Measurements from ENCODE around the gene NPR1.
"Not testable (repeated sequence)": the region's sequence is repeated elsewhere in the genome, so short reads cannot be mapped to it uniquely, and the experiment has no call there.

The NPR1 gene

GRCh38 chr1:153711026-153711425 is 32.5 kb downstream of the NPR1 start:
- Histone ChIP-seq H3K9me3 (ENCODE audit: control insufficient read depth in 5 of 5, low read length in 5 of 5) (no peaks in the 10 kb centered on the region), H3K4me1 (ENCODE audit: control insufficient read depth in 5 of 5, insufficient read depth in 5 of 5, low read length in 5 of 5) (peaks cover 0 to 3% (median 0%) of the 10 kb centered on the region in 5 donors), H3K27me3 (ENCODE audit: control insufficient read depth in 5 of 5, insufficient read depth in 4 of 5, low read length in 5 of 5) (no peaks in the 10 kb centered on the region), H3K4me3 (ENCODE audit: low read depth in 1 of 5, low read length in 5 of 5) (no peak overlapping the region), H3K9ac (ENCODE audit: low read length in 5 of 5) (no peak overlapping the region), H3K27ac (ENCODE audit: low read depth, low read length) (no peak overlapping the region), H3K36me3 (ENCODE audit: control insufficient read depth in 5 of 5, insufficient read depth in 5 of 5, low read length in 5 of 5) (no peaks in the 10 kb centered on the region)

- not testable (repeated sequence) for H3K4me3 ChIP-seq (ENCODE audit: low read depth in 1 of 5, low read length in 5 of 5); H3K9ac ChIP-seq (ENCODE audit: low read length in 5 of 5); H3K27me3 ChIP-seq (ENCODE audit: control insufficient read depth in 5 of 5, insufficient read depth in 4 of 5, low read length in 5 of 5)
These were observed 37.7 kb downstream of the NPR1 start for GRCh38 chr1:153716211-153716610.

GRCh38 chr1:153717330-153717729 is 38.8 kb downstream of the NPR1 start:
- Histone ChIP-seq H3K9me3 (ENCODE audit: control insufficient read depth in 5 of 5, low read length in 5 of 5) (no peaks in the 10 kb centered on the region), H3K27ac (ENCODE audit: low read depth, low read length) (no peak overlapping the region), H3K27me3 (ENCODE audit: control insufficient read depth in 5 of 5, insufficient read depth in 4 of 5, low read length in 5 of 5) (no peaks in the 10 kb centered on the region)

More at GRCh38 chr1:153716211-153716610, 37.7 kb downstream of the NPR1 start:
- not testable (repeated sequence) for H3K4me1 ChIP-seq (ENCODE audit: control insufficient read depth in 5 of 5, insufficient read depth in 5 of 5, low read length in 5 of 5); H3K9me3 ChIP-seq (ENCODE audit: control insufficient read depth in 5 of 5, low read length in 5 of 5); H3K36me3 ChIP-seq (ENCODE audit: control insufficient read depth in 5 of 5, insufficient read depth in 5 of 5, low read length in 5 of 5); H3K27ac ChIP-seq (ENCODE audit: low read depth, low read length)

DNA sequence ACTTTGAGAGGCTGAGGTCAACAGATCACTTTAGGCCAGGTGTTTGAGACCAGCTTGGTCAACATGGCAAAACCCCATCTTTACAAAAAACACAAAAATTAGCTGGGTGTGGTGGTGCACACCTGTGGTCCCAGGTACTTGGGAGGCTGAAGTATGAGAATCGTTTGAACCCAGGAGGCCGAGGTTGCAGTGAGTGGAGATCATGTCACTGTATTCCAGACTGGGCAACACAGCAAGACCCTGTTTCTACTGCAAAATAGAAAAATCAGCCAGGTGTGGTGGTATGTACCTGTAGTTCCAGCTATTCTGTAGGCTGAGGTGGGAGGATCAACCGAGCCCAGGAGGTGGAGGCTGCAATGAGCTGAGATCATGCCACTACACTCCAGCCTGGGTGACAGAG is 45.2 kb downstream of the NPR1 start:
- Histone ChIP-seq H3K9ac (ENCODE audit: low read length in 5 of 5) (no peak overlapping the region), H3K9me3 (ENCODE audit: control insufficient read depth in 5 of 5, low read length in 5 of 5) (no peaks in the 10 kb centered on the region), H3K36me3 (ENCODE audit: control insufficient read depth in 5 of 5, insufficient read depth in 5 of 5, low read length in 5 of 5) (no peaks in the 10 kb centered on the region), H3K4me3 (ENCODE audit: low read depth in 1 of 5, low read length in 5 of 5) (no peak overlapping the region), H3K27me3 (ENCODE audit: control insufficient read depth in 5 of 5, insufficient read depth in 4 of 5, low read length in 5 of 5) (no peaks in the 10 kb centered on the region), H3K27ac (ENCODE audit: low read depth, low read length) (no peak overlapping the region), H3K4me1 (ENCODE audit: control insufficient read depth in 5 of 5, insufficient read depth in 5 of 5, low read length in 5 of 5) (peaks cover 0 to 23% (median 13%) of the 10 kb centered on the region in 5 donors)

More at GRCh38 chr1:153717330-153717729, 38.8 kb downstream of the NPR1 start:
- Histone ChIP-seq H3K4me3 (ENCODE audit: low read depth in 1 of 5, low read length in 5 of 5) (no peak overlapping the region), H3K4me1 (ENCODE audit: control insufficient read depth in 5 of 5, insufficient read depth in 5 of 5, low read length in 5 of 5) (no peaks in the 10 kb centered on the region), H3K36me3 (ENCODE audit: control insufficient read depth in 5 of 5, insufficient read depth in 5 of 5, low read length in 5 of 5) (no peaks in the 10 kb centered on the region), H3K9ac (ENCODE audit: low read length in 5 of 5) (no peak overlapping the region)

DNA sequence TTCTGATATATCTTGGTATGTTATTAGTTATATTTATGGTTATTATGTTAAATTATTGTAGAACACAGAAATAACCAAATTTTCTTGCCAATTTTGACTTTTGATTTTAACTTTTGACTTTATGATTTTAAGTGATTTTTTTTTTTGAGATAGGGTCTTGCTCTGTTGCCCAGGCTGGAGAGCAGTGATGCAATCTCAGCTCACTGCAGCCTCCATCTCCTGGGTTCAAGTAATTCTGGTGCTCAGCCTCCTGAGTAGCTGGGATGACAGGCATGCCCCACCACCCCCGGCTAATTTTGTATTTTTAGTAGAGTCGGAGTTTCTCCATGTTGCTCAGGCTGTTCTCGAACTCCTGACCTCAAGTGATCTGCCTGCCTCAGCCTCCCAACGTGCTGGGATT is 46.1 kb downstream of the NPR1 start:
- not testable (repeated sequence) for H3K27ac ChIP-seq (ENCODE audit: low read depth, low read length); H3K9ac ChIP-seq (ENCODE audit: low read length in 5 of 5); H3K27me3 ChIP-seq (ENCODE audit: control insufficient read depth in 5 of 5, insufficient read depth in 4 of 5, low read length in 5 of 5); H3K4me3 ChIP-seq (ENCODE audit: low read depth in 1 of 5, low read length in 5 of 5); H3K9me3 ChIP-seq (ENCODE audit: control insufficient read depth in 5 of 5, low read length in 5 of 5); H3K36me3 ChIP-seq (ENCODE audit: control insufficient read depth in 5 of 5, insufficient read depth in 5 of 5, low read length in 5 of 5)
- peaks cover 0 to 32% (median 22%) of the 10 kb centered on the region in 5 donors for H3K4me1 ChIP-seq (ENCODE audit: control insufficient read depth in 5 of 5, insufficient read depth in 5 of 5, low read length in 5 of 5)

DNA sequence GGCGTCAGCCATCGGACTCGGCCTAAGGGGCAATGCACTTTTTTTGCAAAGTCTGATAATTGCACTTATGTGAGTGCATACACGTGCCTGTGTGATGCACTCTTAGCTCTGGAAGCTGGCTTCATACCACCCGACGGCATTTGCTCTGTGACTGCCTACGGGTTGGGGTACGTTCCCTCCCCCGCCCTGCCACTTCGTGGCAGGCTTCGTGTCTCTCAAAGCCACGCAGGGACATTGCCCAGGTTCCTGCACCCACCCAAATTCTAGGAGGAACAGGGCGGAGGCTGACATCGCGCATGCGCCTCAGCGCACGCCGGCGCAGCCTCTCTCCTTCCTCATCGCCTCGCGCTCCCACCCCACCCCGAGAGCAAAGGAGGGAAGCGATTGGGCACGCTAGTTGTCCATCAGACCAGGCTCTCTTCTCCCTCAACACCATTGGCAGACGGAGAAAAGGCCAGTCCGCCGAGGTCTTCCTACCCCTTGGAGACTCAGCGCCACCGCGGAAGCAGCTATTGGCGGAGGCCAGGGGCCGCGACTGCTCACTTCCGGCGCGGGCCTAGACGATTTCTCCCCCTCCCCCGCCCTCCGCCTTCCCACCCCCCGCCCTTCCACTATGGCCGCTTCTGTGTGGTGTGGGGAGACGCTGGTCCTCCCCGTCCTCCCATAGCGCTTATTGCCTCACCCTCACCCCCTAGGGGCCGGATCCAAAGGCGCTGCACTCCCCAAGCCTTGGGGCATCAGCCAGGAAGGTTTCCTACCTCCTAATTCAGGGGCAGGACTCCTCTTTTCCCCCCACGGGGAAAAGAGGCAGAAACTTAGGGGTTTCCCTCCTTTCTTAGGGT is 49.2 kb downstream of the NPR1 start, which contains the start of gene INTS3:
TSS of gene INTS3 (plus strand) at position 588 of the 842 bp plus-strand sequence. CDS start 585 bp downstream, outside the sequence.
- H3K27me3 ChIP-seq (ENCODE audit: control insufficient read depth in 5 of 5, insufficient read depth in 4 of 5, low read length in 5 of 5), result no peaks in the 10 kb centered on the region

GRCh38 chr1:153728305-153729066 is 50.0 kb downstream of the NPR1 start:
- Histone ChIP-seq H3K4me3 (ENCODE audit: low read depth in 1 of 5, low read length in 5 of 5) (peak overlapping the region; percentile 72 to 97 (median 90)), H3K9me3 (ENCODE audit: control insufficient read depth in 5 of 5, low read length in 5 of 5) (no peaks in the 10 kb centered on the region), H3K9ac (ENCODE audit: low read length in 5 of 5) (peak overlapping the region; percentile 86 to 100 (median 99)), H3K27ac (ENCODE audit: low read depth, low read length) (peak overlapping the region; percentile 100), H3K36me3 (ENCODE audit: control insufficient read depth in 5 of 5, insufficient read depth in 5 of 5, low read length in 5 of 5) (no peaks in the 10 kb centered on the region), H3K4me1 (ENCODE audit: control insufficient read depth in 5 of 5, insufficient read depth in 5 of 5, low read length in 5 of 5) (peaks cover 0 to 47% (median 34%) of the 10 kb centered on the region in 5 donors), H3K27me3 (ENCODE audit: control insufficient read depth in 5 of 5, insufficient read depth in 4 of 5, low read length in 5 of 5) (no peaks in the 10 kb centered on the region)

More for the DNA sequence above, 49.2 kb downstream of the NPR1 start, which contains the start of gene INTS3:
- H3K4me1 ChIP-seq (ENCODE audit: control insufficient read depth in 5 of 5, insufficient read depth in 5 of 5, low read length in 5 of 5), result peaks cover 0 to 47% (median 34%) of the 10 kb centered on the region in 5 donors
- peak within 1 kb of the TSS; percentile 100 for H3K27ac ChIP-seq (ENCODE audit: low read depth, low read length)
- H3K4me3 ChIP-seq (ENCODE audit: low read depth in 1 of 5, low read length in 5 of 5), result peak within 1 kb of the TSS; percentile 72 to 97 (median 90)
- no peaks in the 10 kb centered on the region for H3K9me3 ChIP-seq (ENCODE audit: control insufficient read depth in 5 of 5, low read length in 5 of 5)
- H3K9ac ChIP-seq (ENCODE audit: low read length in 5 of 5), result peak within 1 kb of the TSS; percentile 86 to 100 (median 99)
- H3K36me3 ChIP-seq (ENCODE audit: control insufficient read depth in 5 of 5, insufficient read depth in 5 of 5, low read length in 5 of 5), result no peaks in the 10 kb centered on the region

GRCh38 chr1:153730468-153730988 is 52.0 kb downstream of the NPR1 start:
- H3K36me3 ChIP-seq (ENCODE audit: control insufficient read depth in 5 of 5, insufficient read depth in 5 of 5, low read length in 5 of 5), result peaks cover 0 to 3% (median 0%) of the 10 kb centered on the region in 5 donors
- H3K9me3 ChIP-seq (ENCODE audit: control insufficient read depth in 5 of 5, low read length in 5 of 5), result no peaks in the 10 kb centered on the region
- H3K4me1 ChIP-seq (ENCODE audit: control insufficient read depth in 5 of 5, insufficient read depth in 5 of 5, low read length in 5 of 5), result peaks cover 3 to 61% (median 45%) of the 10 kb centered on the region in 5 donors
- no peaks in the 10 kb centered on the region for H3K27me3 ChIP-seq (ENCODE audit: control insufficient read depth in 5 of 5, insufficient read depth in 4 of 5, low read length in 5 of 5)
- H3K9ac ChIP-seq (ENCODE audit: low read length in 5 of 5), result peak overlapping the region in 2 of 5 donors; percentile 6 to 45
- peak overlapping the region; percentile 56 for H3K27ac ChIP-seq (ENCODE audit: low read depth, low read length)
- H3K4me3 ChIP-seq (ENCODE audit: low read depth in 1 of 5, low read length in 5 of 5), result no peak overlapping the region

- H3K27ac ChIP-seq (ENCODE audit: low read depth, low read length), result peak overlapping the region; percentile 61
These were observed 55.5 kb downstream of the NPR1 start for GRCh38 chr1:153733970-153734369.

More at GRCh38 chr1:153733970-153734369, 55.5 kb downstream of the NPR1 start:
- no peaks in the 10 kb centered on the region for H3K9me3 ChIP-seq (ENCODE audit: control insufficient read depth in 5 of 5, low read length in 5 of 5)
- peak overlapping the region in 1 of 5 donors; percentile 20 for H3K9ac ChIP-seq (ENCODE audit: low read length in 5 of 5)
- H3K36me3 ChIP-seq (ENCODE audit: control insufficient read depth in 5 of 5, insufficient read depth in 5 of 5, low read length in 5 of 5), result peaks cover 0 to 5% (median 0%) of the 10 kb centered on the region in 5 donors
- no peak overlapping the region for H3K4me3 ChIP-seq (ENCODE audit: low read depth in 1 of 5, low read length in 5 of 5)
- H3K27me3 ChIP-seq (ENCODE audit: control insufficient read depth in 5 of 5, insufficient read depth in 4 of 5, low read length in 5 of 5), result no peaks in the 10 kb centered on the region
- H3K4me1 ChIP-seq (ENCODE audit: control insufficient read depth in 5 of 5, insufficient read depth in 5 of 5, low read length in 5 of 5), result peaks cover 3 to 38% (median 30%) of the 10 kb centered on the region in 5 donors
